ENCODE measurements around the gene ASB6.

GRCh38 chr9:129644365-129644764, 2.4 kb upstream of the ASB6 start:
- no peak for TF ChIP-seq POLR2A (IDR thresholded peaks at IDR 0.05)
- no peak for TF ChIP-seq CTCF (IDR thresholded peaks at IDR 0.05)
- TF ChIP-seq EP300 (IDR thresholded peaks at IDR 0.05; ENCODE audit: low read depth): no peak

All from transverse colon (tissue), 3 donors.